Measurements from ENCODE around the gene ZSCAN21. TPM values are rescaled to one million over a fixed set of nuclear protein-coding genes. Genes with fewer than 3 reads are reported as not detected.

Gene ZSCAN21
- total RNA-seq, 1 donor, result 9.8 TPM

GRCh38 chr7:100111156-100111555 is 61.6 kb downstream of the ZSCAN21 start:
- Histone ChIP-seq H3K4me2 (ENCODE audit: insufficient read depth, low read length) (no peak overlapping the region), H3K9me3 (ENCODE audit: low read depth, low read length) (no peaks in the 10 kb centered on the region)
- TF ChIP-seq, protein P1, sequence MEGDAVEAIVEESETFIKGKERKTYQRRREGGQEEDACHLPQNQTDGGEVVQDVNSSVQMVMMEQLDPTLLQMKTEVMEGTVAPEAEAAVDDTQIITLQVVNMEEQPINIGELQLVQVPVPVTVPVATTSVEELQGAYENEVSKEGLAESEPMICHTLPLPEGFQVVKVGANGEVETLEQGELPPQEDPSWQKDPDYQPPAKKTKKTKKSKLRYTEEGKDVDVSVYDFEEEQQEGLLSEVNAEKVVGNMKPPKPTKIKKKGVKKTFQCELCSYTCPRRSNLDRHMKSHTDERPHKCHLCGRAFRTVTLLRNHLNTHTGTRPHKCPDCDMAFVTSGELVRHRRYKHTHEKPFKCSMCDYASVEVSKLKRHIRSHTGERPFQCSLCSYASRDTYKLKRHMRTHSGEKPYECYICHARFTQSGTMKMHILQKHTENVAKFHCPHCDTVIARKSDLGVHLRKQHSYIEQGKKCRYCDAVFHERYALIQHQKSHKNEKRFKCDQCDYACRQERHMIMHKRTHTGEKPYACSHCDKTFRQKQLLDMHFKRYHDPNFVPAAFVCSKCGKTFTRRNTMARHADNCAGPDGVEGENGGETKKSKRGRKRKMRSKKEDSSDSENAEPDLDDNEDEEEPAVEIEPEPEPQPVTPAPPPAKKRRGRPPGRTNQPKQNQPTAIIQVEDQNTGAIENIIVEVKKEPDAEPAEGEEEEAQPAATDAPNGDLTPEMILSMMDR (IDR thresholded peaks at IDR 0.05; ENCODE audit: extremely low read depth, low read depth, low read length), result no peak

DNA sequence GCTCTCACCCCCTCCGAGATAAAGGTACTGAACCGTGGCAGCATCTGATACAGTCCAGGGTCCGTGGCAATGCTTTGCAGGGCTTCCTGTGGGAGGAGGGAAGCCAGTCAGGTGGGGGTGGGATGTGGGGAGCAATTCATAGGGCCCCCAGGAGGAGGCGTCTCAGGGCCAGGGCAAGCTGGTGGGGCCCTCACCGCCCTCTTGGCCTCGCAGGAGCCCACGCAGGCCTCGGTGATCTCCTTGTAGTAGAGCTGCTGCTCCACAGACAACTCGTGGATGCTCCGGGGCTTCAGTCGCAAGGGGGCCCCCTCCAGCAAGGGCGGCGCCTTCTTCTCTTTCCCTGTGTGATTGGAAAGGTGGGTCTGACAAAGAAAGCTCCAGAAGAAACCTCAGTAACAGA is 62.3 kb downstream of the ZSCAN21 start:
- H3K27ac ChIP-seq (ENCODE audit: low read depth, low read length), result no peak overlapping the region
- no peaks in the 10 kb centered on the region for H3K9me3 ChIP-seq (ENCODE audit: low read depth, low read length)
- no peak overlapping the region for H3K4me3 ChIP-seq (ENCODE audit: insufficient read depth, low read length)
- TF ChIP-seq, protein P1 (IDR thresholded peaks at IDR 0.05; ENCODE audit: extremely low read depth, low read depth, low read length), result no peak
- H3K27me3 ChIP-seq (ENCODE audit: insufficient read depth, low read length), result no peaks in the 10 kb centered on the region
- no peaks in the 10 kb centered on the region for H4K20me1 ChIP-seq (ENCODE audit: insufficient read depth, low read length)
- no peak for DNase-seq (ENCODE audit: insufficient read length, low spot score, missing footprints)
- H3K4me1 ChIP-seq (ENCODE audit: insufficient read depth, low read length), result no peaks in the 10 kb centered on the region
- peaks cover 3% of the 10 kb centered on the region for H3K79me2 ChIP-seq (ENCODE audit: insufficient read depth, low read length)
- peaks cover 53% of the 10 kb centered on the region for H3K36me3 ChIP-seq (ENCODE audit: insufficient read depth, low read length)
- H3K4me2 ChIP-seq (ENCODE audit: insufficient read depth, low read length), result no peak overlapping the region
- H2AFZ ChIP-seq (ENCODE audit: low read length), result no peak overlapping the region

More at GRCh38 chr7:100111156-100111555, 61.6 kb downstream of the ZSCAN21 start:
- no peaks in the 10 kb centered on the region for H3K4me1 ChIP-seq (ENCODE audit: insufficient read depth, low read length)
- H3K27me3 ChIP-seq (ENCODE audit: insufficient read depth, low read length), result no peaks in the 10 kb centered on the region
- H4K20me1 ChIP-seq (ENCODE audit: insufficient read depth, low read length), result no peaks in the 10 kb centered on the region
- no peak for DNase-seq (ENCODE audit: insufficient read length, low spot score, missing footprints)
- no peak overlapping the region for H3K27ac ChIP-seq (ENCODE audit: low read depth, low read length)
- H3K36me3 ChIP-seq (ENCODE audit: insufficient read depth, low read length), result peaks cover 59% of the 10 kb centered on the region
- H3K79me2 ChIP-seq (ENCODE audit: insufficient read depth, low read length), result peaks cover 3% of the 10 kb centered on the region
- H2AFZ ChIP-seq (ENCODE audit: low read length), result no peak overlapping the region
- H3K4me3 ChIP-seq (ENCODE audit: insufficient read depth, low read length), result no peak overlapping the region

Small RNA genes lying within 50 kb of the gene (small RNA-seq; reads per million reads assigned to genes)
- gene MIR106B, result 7,662 reads per million, percentile 100 among the genes with 10 or more reads in this experiment
- 3,025 reads per million, percentile 99 among the genes with 10 or more reads in this experiment for gene MIR25
- 5,748 reads per million, percentile 100 among the genes with 10 or more reads in this experiment for gene MIR93

Other genes starting within 250 kb of the ZSCAN21 start
- not detected in 2 replicates for gene CYP3A43, start 221.8 kb upstream of the ZSCAN21 start, total RNA-seq
- gene OR2AE1, start 172.7 kb upstream of the ZSCAN21 start, total RNA-seq, result 0.29 and 0.72 TPM in 2 replicates
- gene TRIM4, start 130.2 kb upstream of the ZSCAN21 start, total RNA-seq, result 26.4 and 29.5 TPM in 2 replicates
- gene GJC3, start 120.2 kb upstream of the ZSCAN21 start, total RNA-seq, result not detected in 2 replicates
- gene AZGP1, start 73.7 kb upstream of the ZSCAN21 start, total RNA-seq, result not detected in 2 replicates
- 46.0 and 46.3 TPM in 2 replicates for gene ZKSCAN1, start 34.2 kb upstream of the ZSCAN21 start, total RNA-seq
- 30.4 and 33.9 TPM in 2 replicates for gene ZNF3, start 31.9 kb downstream of the ZSCAN21 start, total RNA-seq
- gene COPS6, start 39.2 kb downstream of the ZSCAN21 start, total RNA-seq, result 42.4 and 45.6 TPM in 2 replicates
- 28.6 and 31.2 TPM in 2 replicates for gene MCM7, start 51.6 kb downstream of the ZSCAN21 start, total RNA-seq
- 19.5 and 20.0 TPM in 2 replicates for gene AP4M1, start 51.9 kb downstream of the ZSCAN21 start, total RNA-seq
- gene TAF6, start 69.6 kb downstream of the ZSCAN21 start, total RNA-seq, result 33.3 and 36.2 TPM in 2 replicates
- 24.2 and 25.0 TPM in 2 replicates for gene CNPY4, start 69.9 kb downstream of the ZSCAN21 start, total RNA-seq
- gene MBLAC1, start 77.2 kb downstream of the ZSCAN21 start, total RNA-seq, result 2.2 and 2.7 TPM in 2 replicates
- 63.7 and 70.7 TPM in 2 replicates for gene LAMTOR4, start 99.1 kb downstream of the ZSCAN21 start, total RNA-seq
- gene TRAPPC14, start 108.9 kb downstream of the ZSCAN21 start, total RNA-seq, result 7.1 and 8.0 TPM in 2 replicates
- 1.1 and 2.7 TPM in 2 replicates for gene GAL3ST4, start 118.8 kb downstream of the ZSCAN21 start, total RNA-seq
- 1.4 and 1.8 TPM in 2 replicates for gene GPC2, start 127.6 kb downstream of the ZSCAN21 start, total RNA-seq
- gene STAG3, start 128.1 kb downstream of the ZSCAN21 start, total RNA-seq, result 0.59 and 1.4 TPM in 2 replicates
- not detected in 2 replicates for gene PVRIG, start 170.2 kb downstream of the ZSCAN21 start, total RNA-seq

All from osteoblast (primary cell).